Kidney (tissue), 14 donors: ENCODE measurements around the gene HRH4. TPM values are rescaled to one million over a fixed set of nuclear protein-coding genes. Genes with fewer than 3 reads are reported as not detected.

ENCODE experiments used
- DNase-seq, 5 donors: peaks; one replicate each; pipeline ENCODE4 v3.0.0-alpha.2; 2013 to 2020
- FAIRE-seq: peaks from 2 replicates; lab custom pipeline; 2012; peaks lifted over from hg19 to GRCh38; lab: Jason Lieb, UNC
- H3K27ac ChIP-seq, 2 donors: one replicate each; pipeline ENCODE4 v1.7.0; 2013; ENCODE audit warnings: low read depth in 2 of 2, low read length in 2 of 2, inconsistent platforms in 1 of 2
- H3K27me3 ChIP-seq: one replicate; pipeline ENCODE4 v1.7.1; 2013; ENCODE audit warnings: low read length, inconsistent platforms; ENCODE audit not compliant: control insufficient read depth, insufficient read depth
- H3K36me3 ChIP-seq, 3 donors: one replicate each; pipeline versions ENCODE4 v1.7.0 to v1.7.1; 2013; ENCODE audit warnings: low read length in 3 of 3, control low read depth in 1 of 3, inconsistent platforms in 1 of 3; ENCODE audit not compliant: insufficient read depth in 3 of 3, control insufficient read depth in 2 of 3
- H3K4me1 ChIP-seq, 3 donors: one replicate each; pipeline versions ENCODE4 v1.7.0 to v1.7.1; 2013; ENCODE audit warnings: low read length in 3 of 3, inconsistent platforms in 1 of 3, low read depth in 1 of 3; ENCODE audit not compliant: control insufficient read depth in 2 of 3, insufficient read depth in 2 of 3
- H3K4me3 ChIP-seq, 3 donors: one replicate each; pipeline versions ENCODE4 v1.7.0 to v1.8.1; 2013; ENCODE audit warnings: low read length in 3 of 3, control low read depth in 1 of 3, inconsistent platforms in 1 of 3
- H3K9ac ChIP-seq, 3 donors: one replicate each; pipeline versions ENCODE4 v1.7.0 to v1.7.1; 2013; ENCODE audit warnings: low read length in 3 of 3, control low read depth in 1 of 3, inconsistent platforms in 1 of 3
- H3K9me3 ChIP-seq, 3 donors: one replicate each; pipeline versions ENCODE4 v1.7.0 to v1.7.1; 2013; ENCODE audit warnings: low read length in 3 of 3, control low read depth in 1 of 3, inconsistent platforms in 1 of 3; ENCODE audit not compliant: control insufficient read depth in 2 of 3, insufficient read depth in 1 of 3
- intact Hi-C: fragments of 100-400 bp; cut with DNase I; formaldehyde crosslinking; loops from one replicate; pipeline ENCODE4 v1.11.1; 2022
- polyA plus RNA-seq: library from polyadenylated mRNA; stranded (reverse); fragments of 350-450 nt; fragmentation: Illumina TruSeq; extraction: RNeasy Lipid Tissue Mini Kit (QIAGEN cat#74804); gene quantifications from one replicate; pipeline ENCODE4 v1.2.3, GENCODE V29; 2014; ENCODE audit warnings: low read depth, low replicate concordance; ENCODE audit not compliant: insufficient read depth
- total RNA-seq: library from RNA; stranded (reverse); fragmentation: NEBNext Ultra II Directional; extraction: Animal tissue kit (Norgen Biotek cat#: 25700); gene quantifications from one replicate; pipeline ENCODE4 v1.2.1, GENCODE V29; 2021
- TF ChIP-seq, protein P1 (sequence below): IDR thresholded peaks from 3 replicates; pipeline ENCODE4 v1.5.1; 2012; ENCODE audit warnings: mild to moderate bottlenecking, moderate library complexity, borderline replicate concordance; ENCODE audit not compliant: insufficient read depth; ENCODE audit errors: extremely low read depth
- donor health status: control.
- donor health status: control.
- donor health status: control.
- donor health status: control.
- donor health status: control.
- donor health status: DM: yes; HTN: yes; CAD: no.
- donor health status: Normal renal cell carcinoma (clear cell type).

HRH4 gene
- total and polyA plus RNA-seq, 2 donors from 2014 or later, result not detected

DNA sequence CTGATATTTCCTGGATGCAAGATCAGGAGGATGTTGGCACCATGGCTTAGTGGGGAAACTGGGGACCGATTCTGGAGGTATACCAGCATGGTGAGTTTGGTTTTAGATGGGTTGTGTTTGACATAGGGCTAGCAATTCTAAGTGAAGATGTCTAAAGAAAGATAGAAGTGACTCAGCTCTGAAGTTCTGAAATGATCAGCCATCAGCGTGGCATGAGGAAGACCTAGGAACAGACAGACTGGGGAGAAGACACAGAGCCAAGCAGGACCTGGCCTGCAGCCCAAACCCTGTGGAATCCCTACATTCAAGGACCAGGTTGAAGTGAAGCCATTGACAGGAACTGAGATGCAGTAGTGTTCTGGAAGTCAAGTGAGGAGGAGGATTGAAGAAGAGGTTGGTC lies 39.8 kb downstream of the HRH4 start:
- Histone ChIP-seq H3K9ac (no peak overlapping the region), H3K36me3 (no peaks in the 10 kb centered on the region), H3K27me3 (no peaks in the 10 kb centered on the region), H3K4me3 (no peak overlapping the region), H3K4me1 (peaks cover 0 to 2% (median 0%) of the 10 kb centered on the region in 3 donors), H3K27ac (no peak overlapping the region), H3K9me3 (no peaks in the 10 kb centered on the region)
- TF ChIP-seq, protein P1, sequence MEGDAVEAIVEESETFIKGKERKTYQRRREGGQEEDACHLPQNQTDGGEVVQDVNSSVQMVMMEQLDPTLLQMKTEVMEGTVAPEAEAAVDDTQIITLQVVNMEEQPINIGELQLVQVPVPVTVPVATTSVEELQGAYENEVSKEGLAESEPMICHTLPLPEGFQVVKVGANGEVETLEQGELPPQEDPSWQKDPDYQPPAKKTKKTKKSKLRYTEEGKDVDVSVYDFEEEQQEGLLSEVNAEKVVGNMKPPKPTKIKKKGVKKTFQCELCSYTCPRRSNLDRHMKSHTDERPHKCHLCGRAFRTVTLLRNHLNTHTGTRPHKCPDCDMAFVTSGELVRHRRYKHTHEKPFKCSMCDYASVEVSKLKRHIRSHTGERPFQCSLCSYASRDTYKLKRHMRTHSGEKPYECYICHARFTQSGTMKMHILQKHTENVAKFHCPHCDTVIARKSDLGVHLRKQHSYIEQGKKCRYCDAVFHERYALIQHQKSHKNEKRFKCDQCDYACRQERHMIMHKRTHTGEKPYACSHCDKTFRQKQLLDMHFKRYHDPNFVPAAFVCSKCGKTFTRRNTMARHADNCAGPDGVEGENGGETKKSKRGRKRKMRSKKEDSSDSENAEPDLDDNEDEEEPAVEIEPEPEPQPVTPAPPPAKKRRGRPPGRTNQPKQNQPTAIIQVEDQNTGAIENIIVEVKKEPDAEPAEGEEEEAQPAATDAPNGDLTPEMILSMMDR, result no peak
- intact Hi-C loops, result no loop called here
- FAIRE-seq, result no peak
- no peak for DNase-seq

- TF ChIP-seq, protein P1, result no peak
- intact Hi-C loops, result no loop called here
- DNase-seq (no peak), FAIRE-seq (no peak)
- Histone ChIP-seq H3K27me3 (no peaks in the 10 kb centered on the region), H3K9ac (no peak overlapping the region), H3K36me3 (no peaks in the 10 kb centered on the region), H3K4me3 (no peak overlapping the region), H3K9me3 (no peaks in the 10 kb centered on the region), H3K27ac (no peak overlapping the region), H3K4me1 (peaks cover 0 to 2% (median 0%) of the 10 kb centered on the region in 3 donors)
Observed at GRCh38 chr18:24500766-24501165, 40.3 kb downstream of the HRH4 start.

GRCh38 chr18:24502667-24503523 lies 42.5 kb downstream of the HRH4 start:
- intact Hi-C loops, result no loop called here
- no peak overlapping the region for H3K27ac ChIP-seq
- no peaks in the 10 kb centered on the region for H3K36me3 ChIP-seq
- H3K27me3 ChIP-seq, result no peaks in the 10 kb centered on the region
- no peak overlapping the region for H3K4me3 ChIP-seq
- TF ChIP-seq, protein P1, result no peak
- no peaks in the 10 kb centered on the region for H3K9me3 ChIP-seq
- H3K9ac ChIP-seq, result no peak overlapping the region
- DNase-seq (peak in 2 of 5 donors; percentile 72 to 76), FAIRE-seq (no peak)
- H3K4me1 ChIP-seq, result peaks cover 0 to 2% (median 0%) of the 10 kb centered on the region in 3 donors
